ACHN (cell line): ENCODE data around the gene WDFY3.
A peak's percentile ranks its signal among the peaks of the same experiment; 100 is the strongest.
"Not testable (repeated sequence)": the region's sequence is repeated elsewhere in the genome, so short reads cannot be mapped to it uniquely, and the experiment has no call there.

ENCODE experiments used
- DNase-seq: peaks from one replicate; pipeline ENCODE4 v3.0.0-alpha.2; 2015
- in situ Hi-C: cut with HindIII; loops from 2 replicates; pipeline ENCODE4 v1.10.0; 2017; ENCODE audit warnings: low sequenced_read_pairs, low pct_ligation_motif_present, low pct_unique_long_range_greater_than_20kb

The WDFY3 gene

GRCh38 chr4:84699001-84699671 lies 267.4 kb downstream of the WDFY3 start:
- in situ Hi-C loops = no loop called here
- no peak for DNase-seq

DNA sequence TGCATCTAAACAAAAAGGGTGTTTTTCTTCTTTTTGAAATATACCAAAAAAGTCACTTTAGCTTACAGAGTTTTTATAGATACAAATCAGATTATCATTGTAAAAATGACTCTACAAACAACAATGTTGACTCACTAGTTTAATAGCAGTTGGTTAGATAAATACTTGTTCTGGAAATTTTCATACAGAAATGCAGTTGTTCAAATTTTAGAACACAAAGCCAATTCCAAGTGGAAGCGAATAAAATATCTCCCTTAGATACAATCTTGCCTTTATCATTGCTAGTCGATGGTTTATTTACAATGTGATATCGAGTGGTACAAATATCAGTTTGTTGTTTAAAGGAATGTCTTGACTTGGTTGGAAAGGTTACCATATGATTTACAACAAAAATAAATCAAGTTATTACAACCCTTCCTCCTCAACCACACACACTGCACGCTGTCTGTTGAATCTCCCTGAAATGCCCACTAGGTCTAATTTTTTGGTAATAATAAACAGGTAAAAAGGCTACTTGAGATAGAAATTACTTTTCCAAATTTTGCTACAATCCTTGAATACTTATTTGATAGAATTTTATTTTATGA lies 268.8 kb downstream of the WDFY3 start:
- in situ Hi-C loops = no loop called here
- no peak for DNase-seq

DNA sequence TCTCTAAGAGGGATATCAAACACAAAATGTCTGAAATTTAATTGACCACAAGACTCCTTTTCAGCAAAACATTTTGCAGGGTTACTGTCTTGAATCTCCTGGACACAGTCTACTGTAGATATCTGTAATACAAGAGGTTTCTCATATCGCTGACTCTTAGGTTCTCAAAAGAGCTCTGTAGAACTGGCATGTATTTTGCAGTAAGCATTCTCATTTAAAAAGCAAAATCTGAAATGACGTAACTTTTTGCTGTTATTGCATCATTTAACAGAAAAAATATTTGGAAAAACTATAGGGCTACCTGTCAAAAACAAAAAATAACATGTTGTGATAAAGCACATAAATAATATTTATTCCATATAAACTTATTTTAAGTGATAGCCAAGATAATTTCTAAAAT lies 269.3 kb downstream of the WDFY3 start:
- in situ Hi-C loops = no loop called here
- DNase-seq = no peak

- DNase-seq = no peak
- in situ Hi-C loops = no loop called here
Measured at GRCh38 chr4:84691800-84692199, 274.7 kb downstream of the WDFY3 start.

GRCh38 chr4:84691170-84691691 lies 275.3 kb downstream of the WDFY3 start:
- peak; percentile 73 for DNase-seq
- in situ Hi-C loops = no loop called here

- in situ Hi-C loops = no loop called here
- DNase-seq = no peak
Measured at GRCh38 chr4:84690481-84690880, 276.0 kb downstream of the WDFY3 start.

- DNase-seq = no peak
- in situ Hi-C loops = no loop called here
Measured at GRCh38 chr4:84689197-84689596, 277.3 kb downstream of the WDFY3 start.

DNA sequence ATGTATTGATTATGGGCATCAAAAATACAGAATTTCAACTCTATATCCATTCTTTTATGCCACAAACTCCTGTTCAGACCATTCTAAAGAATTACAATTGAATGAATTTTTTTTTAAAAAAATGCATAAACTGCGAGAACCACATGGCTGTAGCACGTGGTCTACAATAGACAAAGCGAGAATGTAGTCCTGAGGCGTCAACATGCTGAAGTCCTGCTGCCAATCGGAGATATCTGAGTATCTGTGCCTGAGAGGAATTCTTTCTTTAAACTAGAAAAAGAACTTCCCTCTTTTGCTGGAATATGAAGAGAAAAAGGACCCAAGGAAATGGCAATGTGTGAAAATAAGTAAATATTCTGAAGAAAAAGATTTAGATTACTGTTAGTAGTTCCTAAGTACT lies 277.9 kb downstream of the WDFY3 start:
- in situ Hi-C loops = no loop called here
- DNase-seq = no peak

- no peak for DNase-seq
- in situ Hi-C loops = no loop called here
Measured at GRCh38 chr4:84685105-84685504, 281.4 kb downstream of the WDFY3 start.

DNA sequence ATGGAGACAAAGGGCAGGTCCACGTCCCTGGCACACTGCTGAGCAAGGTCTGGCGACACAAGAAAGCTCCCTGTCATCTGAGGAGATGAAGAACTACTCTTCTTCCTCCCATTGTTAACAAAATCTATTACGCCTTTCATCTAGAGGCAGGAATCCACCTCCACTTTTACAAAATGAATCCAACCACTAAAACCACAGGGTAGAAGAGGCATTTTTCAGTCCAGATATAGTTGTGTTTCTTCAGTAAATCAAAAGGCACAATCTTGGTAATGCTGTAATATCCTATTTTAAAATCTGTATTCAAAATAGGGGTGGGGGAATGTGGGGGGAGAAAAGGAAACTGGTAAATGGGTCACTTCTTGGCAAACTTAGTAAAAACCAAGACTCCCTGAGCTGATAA lies 282.1 kb downstream of the WDFY3 start:
- no peak for DNase-seq
- in situ Hi-C loops = no loop called here

- in situ Hi-C loops = no loop called here
- DNase-seq = no peak
Measured at GRCh38 chr4:84683064-84683850, 283.2 kb downstream of the WDFY3 start.

GRCh38 chr4:84682661-84683060 lies 283.8 kb downstream of the WDFY3 start:
- in situ Hi-C loops = not testable (repeated sequence)
- peak; percentile 19 for DNase-seq

- peak; percentile 87 for DNase-seq
- in situ Hi-C loops = no loop called here
Measured at GRCh38 chr4:84681486-84682274, 284.8 kb downstream of the WDFY3 start.

DNA sequence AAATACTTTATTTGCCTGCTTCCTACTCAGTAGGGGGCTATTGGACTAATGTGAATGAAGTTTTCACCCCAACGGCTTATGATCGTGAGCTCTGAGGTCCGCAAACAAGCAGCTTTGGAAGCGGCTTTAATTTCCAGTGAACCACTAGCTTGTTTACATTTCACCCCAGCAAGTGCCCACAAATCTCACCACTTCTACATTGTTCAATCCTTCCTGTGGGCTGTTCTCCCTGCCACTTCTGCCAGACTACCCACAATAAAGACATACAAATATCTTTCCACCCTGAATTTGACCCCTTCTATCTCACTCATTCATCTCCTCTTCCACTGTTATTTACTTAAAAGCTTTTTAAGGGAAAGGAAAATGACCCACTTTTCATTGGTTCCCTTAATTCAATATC lies 285.5 kb downstream of the WDFY3 start:
- in situ Hi-C loops = no loop called here
- no peak for DNase-seq

GRCh38 chr4:84678976-84679744 lies 287.3 kb downstream of the WDFY3 start:
- in situ Hi-C loops = no loop called here
- no peak for DNase-seq

DNA sequence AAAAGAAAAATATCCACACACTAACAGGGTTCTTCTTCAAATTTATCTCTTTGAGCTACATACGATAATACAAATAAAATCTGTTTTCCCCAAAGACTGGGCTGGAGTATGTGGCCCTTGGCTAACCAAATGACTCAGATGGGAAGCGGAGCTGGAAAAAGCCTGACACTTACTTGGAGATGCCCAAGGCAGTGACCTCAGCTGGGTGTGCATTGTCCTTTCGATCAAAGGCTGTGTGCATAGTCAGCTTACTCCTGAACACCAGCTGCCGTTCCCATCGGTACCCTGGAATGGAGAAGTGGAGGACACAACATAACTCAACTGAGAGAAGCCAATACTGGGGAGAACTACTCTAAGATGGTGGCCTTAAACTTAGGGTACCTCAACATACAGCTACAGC lies 288.5 kb downstream of the WDFY3 start:
- no peak for DNase-seq
- in situ Hi-C loops = no loop called here

- in situ Hi-C loops = no loop called here
- no peak for DNase-seq
Measured at GRCh38 chr4:84677093-84677492, 289.4 kb downstream of the WDFY3 start.
